HepG2 (cell line): ENCODE measurements around the gene SLC25A11. TPM values are rescaled to one million over a fixed set of nuclear protein-coding genes. Genes with fewer than 3 reads are reported as not detected.

Source experiments
- AHR ChIP-seq: IDR thresholded peaks from 2 replicates; pipeline ENCODE4 v1.6.1; 2018; ENCODE audit warnings: missing genetic modification reagents, missing compliant biosample characterization
- ATF5 ChIP-seq: sonication (generic); formaldehyde crosslinking; IDR thresholded peaks from 2 replicates; pipeline ENCODE4 v1.4.0; 2020; ENCODE audit warnings: mild to moderate bottlenecking, low read depth, missing genetic modification reagents
- HNRNPL ChIP-seq: fragments of 200-400 bp; formaldehyde crosslinking; IDR thresholded peaks from 2 replicates; pipeline ENCODE4 v1.6.1; 2017; ENCODE audit warnings: mild to moderate bottlenecking, low read depth, low read length
- HOXA7 ChIP-seq: sonication (generic); formaldehyde crosslinking; IDR thresholded peaks from 2 replicates; pipeline ENCODE4 v1.8.1; 2022; ENCODE audit warnings: mild to moderate bottlenecking, missing genetic modification reagents, moderate library complexity
- IRF2 ChIP-seq: IDR thresholded peaks from 2 replicates; pipeline ENCODE4 v1.6.1; 2018; ENCODE audit warnings: missing genetic modification reagents, missing compliant biosample characterization
- ISL2 ChIP-seq: sonication (generic); formaldehyde crosslinking; IDR thresholded peaks from 2 replicates; pipeline ENCODE4 v1.5.0; 2020; ENCODE audit warnings: missing genetic modification reagents
- KDM4B ChIP-seq: sonication (generic); formaldehyde crosslinking; IDR thresholded peaks from 2 replicates; pipeline ENCODE4 v1.4.0; 2020; ENCODE audit warnings: missing genetic modification reagents
- LBX2 ChIP-seq: sonication (generic); formaldehyde crosslinking; IDR thresholded peaks from 2 replicates; pipeline ENCODE4 v1.5.0; 2020; ENCODE audit warnings: missing genetic modification reagents, mild to moderate bottlenecking, borderline replicate concordance
- MEIS1 ChIP-seq: sonication (generic); formaldehyde crosslinking; IDR thresholded peaks from 2 replicates; pipeline ENCODE4 v1.9.0; 2021; ENCODE audit warnings: mild to moderate bottlenecking, missing genetic modification reagents, moderate library complexity, borderline replicate concordance
- RORA ChIP-seq: sonication (generic); formaldehyde crosslinking; IDR thresholded peaks from 2 replicates; pipeline ENCODE4 v1.5.0; 2020; ENCODE audit warnings: mild to moderate bottlenecking, missing genetic modification reagents, moderate library complexity
- ZBTB7B ChIP-seq: sonication (generic); formaldehyde crosslinking; IDR thresholded peaks from 2 replicates; pipeline ENCODE4 v1.4.0; 2020; ENCODE audit warnings: missing genetic modification reagents
- ZFP91 ChIP-seq: sonication (generic); formaldehyde crosslinking; IDR thresholded peaks from 2 replicates; pipeline ENCODE4 v1.9.0; 2022; ENCODE audit warnings: missing genetic modification reagents, mild to moderate bottlenecking, borderline replicate concordance
- ZNF280B ChIP-seq: sonication (generic); formaldehyde crosslinking; IDR thresholded peaks from 2 replicates; pipeline ENCODE4 v1.5.0; 2020; ENCODE audit warnings: missing genetic modification reagents, mild to moderate bottlenecking, borderline replicate concordance
- ZNF724P ChIP-seq: sonication (generic); formaldehyde crosslinking; IDR thresholded peaks from 2 replicates; pipeline ENCODE4 v1.8.0; 2022; ENCODE audit warnings: missing genetic modification reagents, borderline replicate concordance
- ZSCAN30 ChIP-seq: sonication (generic); formaldehyde crosslinking; IDR thresholded peaks from 2 replicates; pipeline ENCODE4 v1.5.0; 2020; ENCODE audit warnings: mild to moderate bottlenecking, missing genetic modification reagents
- polyA plus RNA-seq, 8 experiments: library from polyadenylated mRNA; depleted of rRNA in 3 of 8; stranded (reverse) in 7 of 8; unstranded in 1 of 8; fragments of >200 nt; fragmentation: Illumina TruSeq in 4 of 8; extraction: Trizol in 4 of 8; gene quantifications; 2 replicates each; pipeline versions ENCODE4 v1.2.1 to v1.2.3, GENCODE V29; 2011 to 2016; ENCODE audit warnings: low read depth in 4 of 8, missing spikeins in 1 of 8, mixed read lengths in 1 of 8; ENCODE audit not compliant: insufficient read depth in 1 of 8
- total RNA-seq, 5 experiments: library from RNA; depleted of rRNA; stranded (reverse); fragments of >200 nt; fragmentation: Illumina TruSeq; extraction: Trizol; gene quantifications; 2 replicates each; pipeline ENCODE4 v1.2.3, GENCODE V29; 2016; ENCODE audit warnings: low read depth in 1 of 5
- TF ChIP-seq, protein P1 (sequence below): IDR thresholded peaks from 2 replicates; pipeline ENCODE4 v1.6.1; 2016; ENCODE audit warnings: low read depth, control low read depth
- TF ChIP-seq, protein P2 (sequence below): sonication (generic); formaldehyde crosslinking; conservative IDR thresholded peaks from 2 replicates; pipeline ENCODE4 v1.8.1; 2023; ENCODE audit warnings: missing genetic modification reagents
- TF ChIP-seq, protein P3 (sequence below): sonication (generic); formaldehyde crosslinking; IDR thresholded peaks from 2 replicates; pipeline ENCODE4 v1.5.0; 2020; ENCODE audit warnings: mild to moderate bottlenecking, missing genetic modification reagents

Gene SLC25A11
- total and polyA plus RNA-seq, 2 of the 13 experiments (the other 11 are each of a cell fraction or from before 2014, with no cell fraction given), result 35.4 to 47.2 TPM

DNA sequence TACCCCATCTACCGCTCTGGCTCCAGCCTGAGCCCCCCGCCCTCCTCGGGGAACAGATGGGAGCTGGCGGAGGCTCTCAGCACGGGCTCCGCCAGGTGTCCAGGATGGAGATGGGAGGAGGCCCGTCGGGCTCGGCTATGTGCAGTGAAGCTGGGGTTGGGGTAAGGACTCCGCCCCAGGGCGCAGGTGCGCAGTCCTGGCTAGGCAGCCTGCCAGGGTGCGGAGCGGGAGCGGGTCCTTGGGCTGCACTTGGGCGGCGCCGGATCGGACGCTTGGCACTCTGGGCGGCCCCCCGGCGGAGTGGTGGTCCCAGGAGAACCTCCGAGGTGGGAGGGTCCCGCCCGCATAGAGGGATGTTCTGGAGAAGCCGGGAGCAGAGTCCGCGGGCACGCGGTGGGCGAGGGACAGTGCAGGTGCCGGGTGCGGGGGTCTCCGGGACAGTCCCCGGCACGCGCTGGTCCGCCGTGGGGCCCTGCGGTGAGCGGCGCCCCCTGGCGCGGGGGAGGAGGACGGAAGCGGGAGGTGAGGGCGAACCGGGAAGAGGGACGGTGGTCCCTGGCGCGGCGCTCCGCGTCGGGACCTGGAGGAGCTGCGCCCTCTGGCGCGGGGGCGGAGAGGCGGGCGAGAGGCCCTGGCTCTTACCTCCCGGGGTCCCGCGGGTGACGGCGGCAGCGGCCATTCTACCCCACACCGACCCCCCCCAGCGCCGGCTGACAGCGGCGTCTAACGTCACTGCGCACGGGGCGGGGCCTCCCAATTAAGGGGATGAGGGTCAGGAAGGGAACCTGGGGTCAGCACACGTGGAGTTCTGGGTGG lies 47.3 kb upstream of the SLC25A11 start, which contains the start of gene CAMTA2 (continued):
- TF ChIP-seq HOXA7 (CRISPR knock-in tag) (no peak), KDM4B (CRISPR knock-in tag) (no peak; the same call in 1 of the 2 replicates), HNRNPL (0 out of 2 replicates have a peak, but pooled peaks have one; percentile 36), ZFP91 (CRISPR knock-in tag) (peak; percentile 95), ZNF724P (CRISPR knock-in tag) (no peak), LBX2 (CRISPR knock-in tag) (no peak; the same call in 1 of the 2 replicates), ZNF280B (CRISPR knock-in tag) (no peak), AHR (CRISPR knock-in tag) (no peak), RORA (no peak), ZBTB7B (CRISPR knock-in tag) (peak; percentile 99), MEIS1 (CRISPR knock-in tag) (no peak; the same call in 1 of the 2 replicates), ZSCAN30 (CRISPR knock-in tag) (no peak), ISL2 (CRISPR knock-in tag) (peak; percentile 44; the same call in 1 of the 2 replicates), ATF5 (CRISPR knock-in tag) (no peak), IRF2 (0 out of 2 replicates have a peak, but pooled peaks have one; percentile 44)
- TF ChIP-seq, protein P1, sequence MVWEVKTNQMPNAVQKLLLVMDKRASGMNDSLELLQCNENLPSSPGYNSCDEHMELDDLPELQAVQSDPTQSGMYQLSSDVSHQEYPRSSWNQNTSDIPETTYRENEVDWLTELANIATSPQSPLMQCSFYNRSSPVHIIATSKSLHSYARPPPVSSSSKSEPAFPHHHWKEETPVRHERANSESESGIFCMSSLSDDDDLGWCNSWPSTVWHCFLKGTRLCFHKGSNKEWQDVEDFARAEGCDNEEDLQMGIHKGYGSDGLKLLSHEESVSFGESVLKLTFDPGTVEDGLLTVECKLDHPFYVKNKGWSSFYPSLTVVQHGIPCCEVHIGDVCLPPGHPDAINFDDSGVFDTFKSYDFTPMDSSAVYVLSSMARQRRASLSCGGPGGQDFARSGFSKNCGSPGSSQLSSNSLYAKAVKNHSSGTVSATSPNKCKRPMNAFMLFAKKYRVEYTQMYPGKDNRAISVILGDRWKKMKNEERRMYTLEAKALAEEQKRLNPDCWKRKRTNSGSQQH (CRISPR knock-in tag), result peak; percentile 93
- TF ChIP-seq, protein P2, sequence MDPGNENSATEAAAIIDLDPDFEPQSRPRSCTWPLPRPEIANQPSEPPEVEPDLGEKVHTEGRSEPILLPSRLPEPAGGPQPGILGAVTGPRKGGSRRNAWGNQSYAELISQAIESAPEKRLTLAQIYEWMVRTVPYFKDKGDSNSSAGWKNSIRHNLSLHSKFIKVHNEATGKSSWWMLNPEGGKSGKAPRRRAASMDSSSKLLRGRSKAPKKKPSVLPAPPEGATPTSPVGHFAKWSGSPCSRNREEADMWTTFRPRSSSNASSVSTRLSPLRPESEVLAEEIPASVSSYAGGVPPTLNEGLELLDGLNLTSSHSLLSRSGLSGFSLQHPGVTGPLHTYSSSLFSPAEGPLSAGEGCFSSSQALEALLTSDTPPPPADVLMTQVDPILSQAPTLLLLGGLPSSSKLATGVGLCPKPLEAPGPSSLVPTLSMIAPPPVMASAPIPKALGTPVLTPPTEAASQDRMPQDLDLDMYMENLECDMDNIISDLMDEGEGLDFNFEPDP (CRISPR knock-in tag), result no peak
- TF ChIP-seq, protein P3, sequence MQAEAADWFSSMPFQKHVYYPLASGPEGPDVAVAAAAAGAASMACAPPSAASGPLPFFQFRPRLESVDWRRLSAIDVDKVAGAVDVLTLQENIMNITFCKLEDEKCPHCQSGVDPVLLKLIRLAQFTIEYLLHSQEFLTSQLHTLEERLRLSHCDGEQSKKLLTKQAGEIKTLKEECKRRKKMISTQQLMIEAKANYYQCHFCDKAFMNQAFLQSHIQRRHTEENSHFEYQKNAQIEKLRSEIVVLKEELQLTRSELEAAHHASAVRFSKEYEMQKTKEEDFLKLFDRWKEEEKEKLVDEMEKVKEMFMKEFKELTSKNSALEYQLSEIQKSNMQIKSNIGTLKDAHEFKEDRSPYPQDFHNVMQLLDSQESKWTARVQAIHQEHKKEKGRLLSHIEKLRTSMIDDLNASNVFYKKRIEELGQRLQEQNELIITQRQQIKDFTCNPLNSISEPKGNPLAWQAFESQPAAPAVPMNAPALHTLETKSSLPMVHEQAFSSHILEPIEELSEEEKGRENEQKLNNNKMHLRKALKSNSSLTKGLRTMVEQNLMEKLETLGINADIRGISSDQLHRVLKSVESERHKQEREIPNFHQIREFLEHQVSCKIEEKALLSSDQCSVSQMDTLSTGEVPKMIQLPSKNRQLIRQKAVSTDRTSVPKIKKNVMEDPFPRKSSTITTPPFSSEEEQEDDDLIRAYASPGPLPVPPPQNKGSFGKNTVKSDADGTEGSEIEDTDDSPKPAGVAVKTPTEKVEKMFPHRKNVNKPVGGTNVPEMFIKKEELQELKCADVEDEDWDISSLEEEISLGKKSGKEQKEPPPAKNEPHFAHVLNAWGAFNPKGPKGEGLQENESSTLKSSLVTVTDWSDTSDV (CRISPR knock-in tag), result no peak
